Astrocyte of the cerebellum (primary cell): Measurements from ENCODE around the gene SGCA.

ENCODE experiments used
- DNase-seq: peaks from one replicate; pipeline ENCODE4 v3.0.0-alpha.2; 2011; ENCODE audit warnings: low read depth
- H3K4me3 ChIP-seq: 2 replicates; pipeline ENCODE4 v1.5.1; 2011; ENCODE audit warnings: mild to moderate bottlenecking, low read depth, low read length, moderate library complexity
- in situ Hi-C: cut with HindIII; loops from 2 replicates; pipeline ENCODE4 v1.10.0; 2017; ENCODE audit warnings: low sequenced_read_pairs
- TF ChIP-seq, protein P1 (sequence below): IDR thresholded peaks from 2 replicates; pipeline ENCODE4 v1.5.1; 2012; ENCODE audit warnings: low read length, low read depth, moderate library complexity, mild to moderate bottlenecking; ENCODE audit errors: missing control alignments

The SGCA gene

DNA sequence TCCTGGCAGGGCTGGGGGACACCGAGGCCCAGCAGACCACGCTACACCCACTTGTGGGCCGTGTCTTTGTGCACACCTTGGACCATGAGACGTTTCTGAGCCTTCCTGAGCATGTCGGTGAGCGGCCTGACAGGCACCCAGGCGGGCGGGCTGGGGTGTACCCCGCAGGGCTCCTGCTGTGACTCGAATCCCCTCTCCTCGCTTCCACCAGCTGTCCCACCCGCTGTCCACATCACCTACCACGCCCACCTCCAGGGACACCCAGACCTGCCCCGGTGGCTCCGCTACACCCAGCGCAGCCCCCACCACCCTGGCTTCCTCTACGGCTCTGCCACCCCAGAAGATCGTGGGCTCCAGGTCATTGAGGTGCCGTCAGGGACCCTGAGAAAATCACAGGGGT lies 1.6 kb downstream of the SGCA start:
- no peak for DNase-seq
- TF ChIP-seq, protein P1, sequence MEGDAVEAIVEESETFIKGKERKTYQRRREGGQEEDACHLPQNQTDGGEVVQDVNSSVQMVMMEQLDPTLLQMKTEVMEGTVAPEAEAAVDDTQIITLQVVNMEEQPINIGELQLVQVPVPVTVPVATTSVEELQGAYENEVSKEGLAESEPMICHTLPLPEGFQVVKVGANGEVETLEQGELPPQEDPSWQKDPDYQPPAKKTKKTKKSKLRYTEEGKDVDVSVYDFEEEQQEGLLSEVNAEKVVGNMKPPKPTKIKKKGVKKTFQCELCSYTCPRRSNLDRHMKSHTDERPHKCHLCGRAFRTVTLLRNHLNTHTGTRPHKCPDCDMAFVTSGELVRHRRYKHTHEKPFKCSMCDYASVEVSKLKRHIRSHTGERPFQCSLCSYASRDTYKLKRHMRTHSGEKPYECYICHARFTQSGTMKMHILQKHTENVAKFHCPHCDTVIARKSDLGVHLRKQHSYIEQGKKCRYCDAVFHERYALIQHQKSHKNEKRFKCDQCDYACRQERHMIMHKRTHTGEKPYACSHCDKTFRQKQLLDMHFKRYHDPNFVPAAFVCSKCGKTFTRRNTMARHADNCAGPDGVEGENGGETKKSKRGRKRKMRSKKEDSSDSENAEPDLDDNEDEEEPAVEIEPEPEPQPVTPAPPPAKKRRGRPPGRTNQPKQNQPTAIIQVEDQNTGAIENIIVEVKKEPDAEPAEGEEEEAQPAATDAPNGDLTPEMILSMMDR: no peak
- no peak overlapping the region for H3K4me3 ChIP-seq
- in situ Hi-C loops: no loop called here

DNA sequence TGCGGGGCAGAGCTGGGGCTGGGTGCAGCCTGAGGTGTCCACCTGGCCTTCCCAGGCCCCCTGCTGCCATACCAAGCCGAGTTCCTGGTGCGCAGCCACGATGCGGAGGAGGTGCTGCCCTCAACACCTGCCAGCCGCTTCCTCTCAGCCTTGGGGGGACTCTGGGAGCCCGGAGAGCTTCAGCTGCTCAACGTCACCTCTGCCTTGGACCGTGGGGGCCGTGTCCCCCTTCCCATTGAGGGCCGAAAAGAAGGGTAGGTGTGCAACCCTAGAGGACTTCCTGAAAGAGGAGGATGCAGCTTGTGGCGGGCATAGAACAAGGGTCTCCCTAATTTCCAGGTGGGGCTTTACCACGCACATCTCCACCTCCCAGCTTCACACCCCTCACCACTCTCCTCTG lies 2.5 kb downstream of the SGCA start:
- in situ Hi-C loops: no loop called here
- DNase-seq: no peak
- TF ChIP-seq, protein P1: no peak
- H3K4me3 ChIP-seq: no peak overlapping the region

DNA sequence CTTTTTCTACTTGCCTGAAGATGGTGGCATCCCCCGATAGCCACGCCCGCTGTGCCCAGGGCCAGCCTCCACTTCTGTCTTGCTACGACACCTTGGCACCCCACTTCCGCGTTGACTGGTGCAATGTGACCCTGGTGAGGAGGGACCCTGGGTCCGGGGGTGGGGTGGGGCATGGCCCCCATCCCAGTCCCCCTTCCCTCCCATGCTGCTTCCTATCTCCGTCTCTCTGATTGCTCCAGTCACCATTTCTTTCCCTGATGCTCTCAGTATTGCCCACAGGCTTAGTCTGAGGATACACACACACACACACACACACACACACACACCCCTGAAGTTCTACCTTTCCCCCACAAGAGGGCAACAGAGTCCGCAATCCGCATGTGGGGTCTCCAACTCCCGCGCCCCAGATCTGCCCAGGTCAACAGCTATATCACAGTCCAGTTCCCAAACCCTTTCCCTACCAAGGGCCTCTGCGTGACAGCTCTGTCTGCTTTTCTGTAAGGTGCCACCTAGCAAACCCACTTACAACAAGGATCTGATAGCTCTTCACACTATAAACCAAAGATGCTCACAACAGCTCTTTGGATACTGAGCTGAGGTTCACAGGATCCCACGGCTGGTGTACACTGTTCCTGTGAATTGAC lies 3.4 kb downstream of the SGCA start:
- no peak overlapping the region for H3K4me3 ChIP-seq
- TF ChIP-seq, protein P1: peak; percentile 94
- in situ Hi-C loops: no loop called here
- peak; percentile 43 for DNase-seq

DNA sequence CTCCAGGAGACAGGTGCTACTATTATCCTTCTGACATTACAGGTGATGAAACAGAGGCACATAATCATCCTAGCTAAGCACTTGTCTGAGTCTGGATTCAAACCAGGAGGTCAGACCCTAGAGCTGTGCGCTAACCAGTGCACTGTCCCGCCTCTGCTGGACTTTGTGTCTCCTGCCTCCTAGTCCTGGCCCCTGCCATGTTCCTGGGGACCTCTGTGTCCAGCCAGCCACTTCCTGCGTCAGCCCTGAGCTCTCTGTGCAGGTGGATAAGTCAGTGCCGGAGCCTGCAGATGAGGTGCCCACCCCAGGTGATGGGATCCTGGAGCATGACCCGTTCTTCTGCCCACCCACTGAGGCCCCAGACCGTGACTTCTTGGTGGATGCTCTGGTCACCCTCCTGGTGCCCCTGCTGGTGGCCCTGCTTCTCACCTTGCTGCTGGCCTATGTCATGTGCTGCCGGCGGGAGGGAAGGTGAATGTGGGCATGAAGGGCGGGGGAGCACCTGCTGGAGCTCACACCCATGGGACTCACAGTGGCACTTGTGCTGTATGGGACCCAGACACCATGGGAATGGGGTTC lies 4.2 kb downstream of the SGCA start:
- DNase-seq: no peak
- TF ChIP-seq, protein P1: no peak
- in situ Hi-C loops: loop anchor here (10.0 kb wide), 1 partner anchor 125 kb away; no protein-coding TSS in a partner anchor
- H3K4me3 ChIP-seq: no peak overlapping the region

DNA sequence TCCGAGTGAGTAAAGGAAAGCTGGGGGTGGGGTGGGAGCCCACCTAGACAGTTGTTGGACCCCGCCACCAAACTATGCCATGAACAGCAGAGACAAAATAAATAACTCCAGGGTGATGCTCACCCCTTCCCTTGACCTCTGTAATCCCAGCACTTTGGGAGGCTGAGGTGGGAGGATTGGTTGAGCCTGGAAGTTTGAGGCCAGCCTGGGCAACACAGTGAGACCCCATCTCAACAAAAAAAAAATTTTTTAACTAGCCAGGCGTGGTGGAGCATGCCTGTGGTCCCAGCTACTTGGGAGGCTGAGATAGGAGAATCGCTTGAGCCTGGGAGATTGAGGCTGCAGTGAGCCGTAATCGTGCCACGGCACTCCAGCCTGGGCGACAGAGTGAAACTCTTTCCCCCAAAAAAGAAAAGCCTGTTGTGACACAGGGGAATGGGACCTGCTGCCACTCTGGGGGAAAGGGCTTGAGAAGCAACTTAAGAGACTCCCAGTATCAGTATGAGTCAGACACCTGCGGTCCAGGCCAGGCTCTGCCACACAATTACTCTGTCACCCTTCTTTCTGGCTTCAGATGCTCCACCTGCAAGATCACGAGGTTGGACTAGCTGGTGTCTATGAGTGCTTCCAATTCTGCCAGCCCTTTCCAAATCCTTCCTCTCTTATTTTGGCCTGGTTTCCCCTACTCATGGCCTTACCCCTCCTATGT lies 5.0 kb downstream of the SGCA start:
- TF ChIP-seq, protein P1: no peak

DNA sequence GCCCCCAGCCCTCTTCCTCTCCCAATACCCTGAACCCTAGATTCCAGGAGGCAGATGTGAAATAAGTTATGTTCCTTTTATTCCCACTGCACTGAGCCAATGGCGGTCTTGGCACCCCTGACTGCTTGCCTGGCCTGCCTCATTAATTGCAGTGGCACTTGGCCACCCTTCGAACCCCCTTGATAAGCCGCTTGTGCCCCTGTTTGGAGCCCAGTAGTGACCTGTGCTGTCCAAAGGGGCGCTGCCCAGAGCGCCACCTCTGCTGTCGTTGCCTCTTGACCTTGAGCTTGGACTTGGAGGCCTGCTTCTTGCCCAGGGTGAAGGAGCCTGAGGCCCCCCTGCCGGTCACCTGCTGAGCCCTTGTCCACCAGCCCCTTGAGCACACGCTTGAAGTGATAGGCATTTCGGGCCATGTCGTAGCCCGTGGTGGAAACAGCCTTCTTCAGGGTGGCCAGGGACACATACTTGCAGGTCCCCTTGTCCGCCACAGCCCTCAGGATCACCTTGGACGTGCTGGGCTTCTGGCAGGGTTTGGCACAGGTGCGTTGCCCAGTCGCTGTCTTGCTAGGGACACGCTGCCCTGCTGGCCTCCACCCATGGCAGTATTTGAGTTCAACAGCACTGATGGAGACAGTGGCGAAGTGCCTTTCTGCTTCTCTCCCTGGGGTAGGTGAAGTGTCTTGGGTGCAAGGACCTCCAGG lies 5.7 kb downstream of the SGCA start:
- TF ChIP-seq, protein P1: no peak
- no peak for DNase-seq
- H3K4me3 ChIP-seq: no peak overlapping the region
- in situ Hi-C loops: loop anchor here (10.0 kb wide), 1 partner anchor 123 kb away; no protein-coding TSS in a partner anchor

More for the DNA sequence above, 5.0 kb downstream of the SGCA start:
- no peak for DNase-seq
- in situ Hi-C loops: loop anchor here (10.0 kb wide), 1 partner anchor 124 kb away; no protein-coding TSS in a partner anchor
- H3K4me3 ChIP-seq: no peak overlapping the region
